Measurements from ENCODE around the gene PMPCB.
A peak's percentile ranks its signal among the peaks of the same experiment; 100 is the strongest.
"Not testable (repeated sequence)": the region's sequence is repeated elsewhere in the genome, so short reads cannot be mapped to it uniquely, and the experiment has no call there.

Gene PMPCB

DNA sequence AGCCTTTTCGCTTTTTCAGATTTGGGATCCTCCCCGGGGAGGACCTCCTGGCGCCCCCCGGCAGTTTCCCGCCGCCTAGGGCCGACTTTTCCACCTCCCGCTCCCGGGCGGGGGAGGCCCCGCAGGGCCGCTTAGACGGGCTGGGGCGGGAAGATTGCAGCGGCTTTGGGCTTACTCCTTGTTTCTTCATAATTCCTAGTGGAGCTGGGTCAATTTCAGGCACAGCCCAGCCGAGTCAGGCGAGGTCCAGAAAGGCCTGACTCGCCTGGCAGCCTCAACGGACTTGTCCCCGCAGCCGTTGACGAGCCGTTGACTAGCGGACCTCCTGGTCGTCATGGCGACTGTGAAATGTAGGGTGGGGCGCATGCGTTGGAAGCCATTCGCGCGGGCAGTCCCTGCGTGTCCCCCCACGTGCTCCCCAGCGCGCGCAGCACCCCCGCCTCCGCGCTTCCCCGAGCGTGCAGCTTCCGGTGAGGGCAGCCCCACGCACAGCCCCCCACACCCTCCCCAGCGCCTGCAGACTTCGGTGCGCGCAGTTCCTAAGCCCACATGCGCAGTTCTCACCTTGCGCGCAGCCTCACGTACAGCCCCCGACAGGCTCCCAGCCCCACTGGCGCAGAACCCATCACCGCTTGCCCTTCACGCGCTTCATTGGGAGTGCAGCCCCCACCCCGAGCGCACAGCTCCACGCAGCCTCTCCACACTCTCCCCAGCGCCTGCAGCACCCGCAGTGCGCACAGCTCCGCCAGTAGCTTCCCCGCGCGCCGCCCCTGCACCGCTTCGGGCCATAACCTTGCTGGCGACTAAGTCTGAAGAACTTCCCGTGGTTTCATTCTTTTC lies 17.1 kb upstream of the PMPCB start:
- Histone ChIP-seq H4K8ac (ENCODE audit: low read depth, low read length) (peak overlapping the region; percentile 66), H3K4me2 (ENCODE audit: low read length) (peak overlapping the region; percentile 97), H3K4me3 (ENCODE audit: low read depth, low read length) (peak overlapping the region; percentile 69), H2AFZ (ENCODE audit: insufficient read depth, low read length, poor library complexity) (peak overlapping the region; percentile 81)
- H3K14ac ChIP-seq (ENCODE audit: low read length); H4K12ac ChIP-seq (ENCODE audit: low read depth, low read length); H3K27me3 ChIP-seq (ENCODE audit: insufficient read depth, low read length); H4K91ac ChIP-seq (ENCODE audit: low read depth, low read length); H3K23ac ChIP-seq (ENCODE audit: low read length); H2BK12ac ChIP-seq (ENCODE audit: low read length); H2AK5ac ChIP-seq (ENCODE audit: low read length); H3K27ac ChIP-seq (ENCODE audit: low read depth, low read length); H2BK120ac ChIP-seq (ENCODE audit: insufficient read depth, low read length, poor library complexity); H3K36me3 ChIP-seq (ENCODE audit: control insufficient read depth in 1 of 2, insufficient read depth in 2 of 2, low read length in 2 of 2); H3K4ac ChIP-seq (ENCODE audit: low read depth, low read length); H3K79me2 ChIP-seq (ENCODE audit: control insufficient read depth, insufficient read depth, low read length, poor library complexity); H3K4me1 ChIP-seq (ENCODE audit: control insufficient read depth in 1 of 2, insufficient read depth in 2 of 2, low read length in 2 of 2); H3K18ac ChIP-seq (ENCODE audit: low read length); H3K9ac ChIP-seq (ENCODE audit: low read length); H3K79me1 ChIP-seq (ENCODE audit: low read length); H3K9me3 ChIP-seq (ENCODE audit: insufficient read depth, low read depth, low read length); H2BK5ac ChIP-seq (ENCODE audit: low read depth, low read length, poor library complexity): not testable (repeated sequence)
- DNase-seq = peak; percentile 29 to 64
- no CpG with 5 or more reads among the region's 71 CpGs for WGBS (ENCODE audit: extremely low coverage, insufficient coverage, insufficient read length)

DNA sequence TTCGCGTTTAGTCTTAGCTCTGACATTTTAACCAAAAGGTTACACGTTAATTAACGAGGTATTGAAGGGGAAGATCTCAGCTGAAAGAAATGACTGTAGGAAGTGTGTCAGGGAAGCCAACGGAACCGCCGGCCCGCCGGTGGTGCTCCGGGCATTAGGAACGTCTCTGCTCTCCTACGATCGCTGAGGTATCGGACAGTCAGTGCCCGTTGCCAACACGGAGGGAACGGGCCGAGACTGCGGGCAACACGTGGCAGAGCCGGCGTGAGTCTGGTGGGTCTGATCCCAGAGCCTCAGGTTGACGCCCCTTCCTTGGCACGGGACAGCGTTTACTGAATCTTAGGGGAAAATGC lies 16.5 kb upstream of the PMPCB start:
- H3K79me1 ChIP-seq (ENCODE audit: low read length); H3K18ac ChIP-seq (ENCODE audit: low read length); H3K4me1 ChIP-seq (ENCODE audit: control insufficient read depth in 1 of 2, insufficient read depth in 2 of 2, low read length in 2 of 2); H4K91ac ChIP-seq (ENCODE audit: low read depth, low read length); H2BK5ac ChIP-seq (ENCODE audit: low read depth, low read length, poor library complexity); H4K8ac ChIP-seq (ENCODE audit: low read depth, low read length); H4K12ac ChIP-seq (ENCODE audit: low read depth, low read length); H3K36me3 ChIP-seq (ENCODE audit: control insufficient read depth in 1 of 2, insufficient read depth in 2 of 2, low read length in 2 of 2); H2BK12ac ChIP-seq (ENCODE audit: low read length); DNase-seq; H3K27ac ChIP-seq (ENCODE audit: low read depth, low read length); H3K27me3 ChIP-seq (ENCODE audit: insufficient read depth, low read length); H3K9me3 ChIP-seq (ENCODE audit: insufficient read depth, low read depth, low read length); H2AK5ac ChIP-seq (ENCODE audit: low read length); H3K4ac ChIP-seq (ENCODE audit: low read depth, low read length); H3K79me2 ChIP-seq (ENCODE audit: control insufficient read depth, insufficient read depth, low read length, poor library complexity); H3K14ac ChIP-seq (ENCODE audit: low read length); H2BK120ac ChIP-seq (ENCODE audit: insufficient read depth, low read length, poor library complexity); H3K9ac ChIP-seq (ENCODE audit: low read length); H3K23ac ChIP-seq (ENCODE audit: low read length): not testable (repeated sequence)
- Histone ChIP-seq H3K4me3 (ENCODE audit: low read depth, low read length) (peak overlapping the region; percentile 69), H3K4me2 (ENCODE audit: low read length) (peak overlapping the region; percentile 97), H2AFZ (ENCODE audit: insufficient read depth, low read length, poor library complexity) (peak overlapping the region; percentile 81)
- no CpG with 5 or more reads among the region's 25 CpGs for WGBS (ENCODE audit: extremely low coverage, insufficient coverage, insufficient read length)

DNA sequence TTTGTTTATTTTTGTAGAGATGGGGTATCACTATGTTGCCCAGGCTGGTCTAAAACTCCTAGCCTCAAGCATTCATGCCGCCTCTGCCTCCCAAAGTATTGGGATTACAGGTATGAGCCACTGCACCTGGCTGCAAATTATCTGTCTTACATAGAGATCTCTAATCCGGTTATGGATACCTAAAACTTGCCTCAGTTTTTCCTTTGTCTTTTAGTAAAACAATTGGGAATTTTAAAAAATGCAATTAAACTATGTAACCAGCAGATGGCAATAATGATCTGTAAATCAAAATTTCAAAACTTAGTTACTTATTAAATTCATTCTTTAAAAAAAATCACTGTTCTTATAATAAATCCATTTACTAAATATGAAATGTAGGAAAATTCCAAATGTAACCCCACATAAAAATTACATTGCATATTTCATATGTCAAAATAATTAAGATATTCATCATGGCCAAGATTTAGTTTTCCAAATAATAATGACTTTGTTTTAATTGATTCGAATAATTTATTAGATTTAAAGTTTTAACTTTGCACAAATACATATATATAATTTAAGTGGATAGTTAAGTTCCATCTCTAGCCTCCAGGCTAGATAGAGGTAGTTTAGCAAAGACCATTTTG lies 14.3 kb upstream of the PMPCB start:
- H3K79me2 ChIP-seq (ENCODE audit: control insufficient read depth, insufficient read depth, low read length, poor library complexity); H2AK5ac ChIP-seq (ENCODE audit: low read length); H4K91ac ChIP-seq (ENCODE audit: low read depth, low read length); H3K27me3 ChIP-seq (ENCODE audit: insufficient read depth, low read length); H3K18ac ChIP-seq (ENCODE audit: low read length); H3K4ac ChIP-seq (ENCODE audit: low read depth, low read length); H2BK12ac ChIP-seq (ENCODE audit: low read length); H3K79me1 ChIP-seq (ENCODE audit: low read length); H3K23ac ChIP-seq (ENCODE audit: low read length); H3K4me3 ChIP-seq (ENCODE audit: low read depth, low read length); H3K9ac ChIP-seq (ENCODE audit: low read length); H3K4me2 ChIP-seq (ENCODE audit: low read length); H2BK120ac ChIP-seq (ENCODE audit: insufficient read depth, low read length, poor library complexity); H3K14ac ChIP-seq (ENCODE audit: low read length); H4K8ac ChIP-seq (ENCODE audit: low read depth, low read length); H3K4me1 ChIP-seq (ENCODE audit: control insufficient read depth in 1 of 2, insufficient read depth in 2 of 2, low read length in 2 of 2); H3K27ac ChIP-seq (ENCODE audit: low read depth, low read length); H4K12ac ChIP-seq (ENCODE audit: low read depth, low read length); H3K36me3 ChIP-seq (ENCODE audit: control insufficient read depth in 1 of 2, insufficient read depth in 2 of 2, low read length in 2 of 2); H3K9me3 ChIP-seq (ENCODE audit: insufficient read depth, low read depth, low read length); H2AFZ ChIP-seq (ENCODE audit: insufficient read depth, low read length, poor library complexity); DNase-seq; H2BK5ac ChIP-seq (ENCODE audit: low read depth, low read length, poor library complexity): not testable (repeated sequence)
- WGBS (ENCODE audit: extremely low coverage, insufficient coverage, insufficient read length) = no CpG with 5 or more reads among the region's 3 CpGs

DNA sequence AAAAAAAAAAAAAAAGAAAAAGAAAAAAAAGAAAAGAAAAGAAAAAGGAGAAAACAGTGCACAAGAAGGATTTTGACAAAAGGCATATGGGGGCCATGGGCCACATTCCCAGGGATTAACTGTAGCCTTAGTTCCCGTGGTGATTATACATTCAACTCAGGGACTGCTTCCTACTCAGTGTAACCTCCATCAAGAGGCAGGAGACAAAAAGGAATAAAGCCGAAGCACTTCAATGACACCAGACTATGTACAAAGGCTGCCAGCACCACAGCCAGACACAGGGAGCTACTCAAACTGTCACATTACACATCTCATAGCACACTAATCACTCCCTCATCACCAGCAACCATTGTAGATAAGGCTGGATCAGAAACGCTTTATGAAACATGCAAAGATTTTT lies 5.1 kb upstream of the PMPCB start:
- Histone ChIP-seq H4K91ac (ENCODE audit: low read depth, low read length) (no peak overlapping the region), H3K9ac (ENCODE audit: low read length) (peak overlapping the region; percentile 63), H3K9me3 (ENCODE audit: insufficient read depth, low read depth, low read length) (no peaks in the 10 kb centered on the region), H3K27me3 (ENCODE audit: insufficient read depth, low read length) (no peaks in the 10 kb centered on the region), H4K12ac (ENCODE audit: low read depth, low read length) (no peak overlapping the region), H3K4me3 (ENCODE audit: low read depth, low read length) (no peak overlapping the region), H3K4ac (ENCODE audit: low read depth, low read length) (no peak overlapping the region), H2BK120ac (ENCODE audit: insufficient read depth, low read length, poor library complexity) (no peak overlapping the region), H3K27ac (ENCODE audit: low read depth, low read length) (no peak overlapping the region), H4K8ac (ENCODE audit: low read depth, low read length) (no peak overlapping the region), H3K79me2 (ENCODE audit: control insufficient read depth, insufficient read depth, low read length, poor library complexity) (no peaks in the 10 kb centered on the region), H2AFZ (ENCODE audit: insufficient read depth, low read length, poor library complexity) (no peak overlapping the region), H3K79me1 (ENCODE audit: low read length) (no peaks in the 10 kb centered on the region), H2AK5ac (ENCODE audit: low read length) (no peak overlapping the region), H2BK12ac (ENCODE audit: low read length) (no peak overlapping the region), H3K18ac (ENCODE audit: low read length) (no peak overlapping the region), H3K14ac (ENCODE audit: low read length) (no peak overlapping the region), H3K4me2 (ENCODE audit: low read length) (no peak overlapping the region), H3K36me3 (ENCODE audit: control insufficient read depth in 1 of 2, insufficient read depth in 2 of 2, low read length in 2 of 2) (no peaks in the 10 kb centered on the region), H3K23ac (ENCODE audit: low read length) (no peak overlapping the region), H2BK5ac (ENCODE audit: low read depth, low read length, poor library complexity) (no peak overlapping the region), H3K4me1 (ENCODE audit: control insufficient read depth in 1 of 2, insufficient read depth in 2 of 2, low read length in 2 of 2) (peaks cover 0 to 2% of the 10 kb centered on the region in 2 experiments)
- WGBS (ENCODE audit: extremely low coverage, insufficient coverage, insufficient read length) = no CpG with 5 or more reads among the region's 3 CpGs
- no peak for DNase-seq

All from trophoblast cell (in vitro differentiated cells and primary cell).